Fibroblast of mammary gland (primary cell): Measurements from ENCODE around the gene MARCHF6.

Experiments used
- DNase-seq: peaks from one replicate; pipeline ENCODE4 v3.0.0-alpha.2; 2010; ENCODE audit warnings: low read depth
- H3K4me3 ChIP-seq: 2 replicates; pipeline ENCODE4 v1.5.1; 2011; ENCODE audit warnings: low read depth, mild to moderate bottlenecking, low read length, moderate library complexity; ENCODE audit not compliant: control insufficient read depth
- CTCF ChIP-seq: conservative IDR thresholded peaks from 2 replicates; pipeline ENCODE4 v1.5.1; 2011; ENCODE audit warnings: low read depth, low read length, inconsistent platforms; ENCODE audit not compliant: control insufficient read depth, insufficient read depth

The MARCHF6 gene

GRCh38 chr5:10353241-10354047 is at the start of gene MARCHF6:
Gene MARCHF6, plus strand, starts transcription at chr5:10353695. Its CDS starts 204 bp downstream, at chr5:10353899.
- peak; percentile 80 for DNase-seq
- H3K4me3 ChIP-seq = peak within 1 kb of the TSS; percentile 85
- no peak for TF ChIP-seq CTCF

GRCh38 chr5:10303699-10304170 is 49.8 kb upstream of the MARCHF6 start:
- DNase-seq = no peak
- H3K4me3 ChIP-seq = no peak overlapping the region
- no peak for TF ChIP-seq CTCF

GRCh38 chr5:10304932-10305331 is 48.6 kb upstream of the MARCHF6 start:
- no peak overlapping the region for H3K4me3 ChIP-seq
- no peak for TF ChIP-seq CTCF
- no peak for DNase-seq

GRCh38 chr5:10306114-10306513 is 47.4 kb upstream of the MARCHF6 start:
- peak overlapping the region; percentile 64 for H3K4me3 ChIP-seq
- TF ChIP-seq CTCF = no peak
- no peak for DNase-seq

- no peak for DNase-seq
- H3K4me3 ChIP-seq = peak overlapping the region; percentile 64
- no peak for TF ChIP-seq CTCF
Measured at GRCh38 chr5:10306806-10307205, 46.7 kb upstream of the MARCHF6 start.

GRCh38 chr5:10307206-10308148 is 46.0 kb upstream of the MARCHF6 start, which contains the start of gene CMBL:
Gene CMBL, minus strand, starts transcription at chr5:10307902. Its CDS starts 17,140 bp downstream, at chr5:10290762.
- peak; percentile 57 for DNase-seq
- H3K4me3 ChIP-seq = peak within 1 kb of the TSS; percentile 64
- no peak for TF ChIP-seq CTCF
